ENCODE measurements around the gene ABCC11.

The ABCC11 gene

GRCh38 chr16:48146131-48146530 lies 101.2 kb downstream of the ABCC11 start:
- H3K4me1 Mint-ChIP-seq (ENCODE audit: low read depth) = no peaks in the 10 kb centered on the region
- no peak overlapping the region for H3K27ac Mint-ChIP-seq
- no peaks in the 10 kb centered on the region for H3K9me3 Mint-ChIP-seq
- H3K36me3 Mint-ChIP-seq (ENCODE audit: low read depth) = no peaks in the 10 kb centered on the region
- peaks cover 45% of the 10 kb centered on the region for H3K27me3 Mint-ChIP-seq
- H3K4me3 Mint-ChIP-seq = no peak overlapping the region

- Mint-ChIP-seq H3K9me3 (no peaks in the 10 kb centered on the region), H3K36me3 (ENCODE audit: low read depth) (no peaks in the 10 kb centered on the region), H3K27me3 (peaks cover 36% of the 10 kb centered on the region), H3K4me3 (no peak overlapping the region), H3K27ac (no peak overlapping the region), H3K4me1 (ENCODE audit: low read depth) (no peaks in the 10 kb centered on the region)
These were observed 103.4 kb downstream of the ABCC11 start for GRCh38 chr16:48143812-48144368.

GRCh38 chr16:48140821-48141220 lies 106.5 kb downstream of the ABCC11 start:
- no peak overlapping the region for H3K27ac Mint-ChIP-seq
- peaks cover 25% of the 10 kb centered on the region for H3K27me3 Mint-ChIP-seq
- H3K9me3 Mint-ChIP-seq = no peaks in the 10 kb centered on the region
- no peaks in the 10 kb centered on the region for H3K4me1 Mint-ChIP-seq (ENCODE audit: low read depth)
- H3K4me3 Mint-ChIP-seq = no peak overlapping the region
- no peaks in the 10 kb centered on the region for H3K36me3 Mint-ChIP-seq (ENCODE audit: low read depth)

GRCh38 chr16:48139517-48139916 lies 107.8 kb downstream of the ABCC11 start:
- Mint-ChIP-seq H3K4me3 (no peak overlapping the region), H3K9me3 (no peaks in the 10 kb centered on the region), H3K4me1 (ENCODE audit: low read depth) (no peaks in the 10 kb centered on the region), H3K27me3 (peaks cover 23% of the 10 kb centered on the region), H3K27ac (no peak overlapping the region), H3K36me3 (ENCODE audit: low read depth) (no peaks in the 10 kb centered on the region)

- H3K4me3 Mint-ChIP-seq = no peak overlapping the region
- H3K4me1 Mint-ChIP-seq (ENCODE audit: low read depth) = no peaks in the 10 kb centered on the region
- peaks cover 21% of the 10 kb centered on the region for H3K27me3 Mint-ChIP-seq
- H3K9me3 Mint-ChIP-seq = no peaks in the 10 kb centered on the region
- H3K27ac Mint-ChIP-seq = no peak overlapping the region
- no peaks in the 10 kb centered on the region for H3K36me3 Mint-ChIP-seq (ENCODE audit: low read depth)
These were observed 108.8 kb downstream of the ABCC11 start for GRCh38 chr16:48138543-48138942.

- Mint-ChIP-seq H3K9me3 (no peaks in the 10 kb centered on the region), H3K4me1 (ENCODE audit: low read depth) (no peaks in the 10 kb centered on the region), H3K36me3 (ENCODE audit: low read depth) (no peaks in the 10 kb centered on the region), H3K27ac (no peak overlapping the region), H3K27me3 (peaks cover 19% of the 10 kb centered on the region), H3K4me3 (no peak overlapping the region)
These were observed 109.5 kb downstream of the ABCC11 start for GRCh38 chr16:48137822-48138221.

- Mint-ChIP-seq H3K27ac (no peak overlapping the region), H3K4me3 (no peak overlapping the region), H3K36me3 (ENCODE audit: low read depth) (no peaks in the 10 kb centered on the region), H3K9me3 (no peaks in the 10 kb centered on the region), H3K27me3 (peaks cover 13% of the 10 kb centered on the region), H3K4me1 (ENCODE audit: low read depth) (no peaks in the 10 kb centered on the region)
These were observed 110.6 kb downstream of the ABCC11 start for GRCh38 chr16:48136547-48137360.

GRCh38 chr16:48133455-48134211 lies 113.7 kb downstream of the ABCC11 start:
- H3K9me3 Mint-ChIP-seq = no peaks in the 10 kb centered on the region
- H3K27me3 Mint-ChIP-seq = peaks cover 21% of the 10 kb centered on the region
- H3K4me1 Mint-ChIP-seq (ENCODE audit: low read depth) = no peaks in the 10 kb centered on the region
- no peaks in the 10 kb centered on the region for H3K36me3 Mint-ChIP-seq (ENCODE audit: low read depth)
- no peak overlapping the region for H3K27ac Mint-ChIP-seq
- no peak overlapping the region for H3K4me3 Mint-ChIP-seq

GRCh38 chr16:48132696-48133095 lies 114.6 kb downstream of the ABCC11 start:
- H3K36me3 Mint-ChIP-seq (ENCODE audit: low read depth) = no peaks in the 10 kb centered on the region
- H3K4me1 Mint-ChIP-seq (ENCODE audit: low read depth) = no peaks in the 10 kb centered on the region
- H3K27me3 Mint-ChIP-seq = peaks cover 21% of the 10 kb centered on the region
- no peak overlapping the region for H3K27ac Mint-ChIP-seq
- H3K9me3 Mint-ChIP-seq = no peaks in the 10 kb centered on the region
- no peak overlapping the region for H3K4me3 Mint-ChIP-seq

- Mint-ChIP-seq H3K9me3 (no peaks in the 10 kb centered on the region), H3K36me3 (ENCODE audit: low read depth) (no peaks in the 10 kb centered on the region), H3K4me1 (ENCODE audit: low read depth) (no peaks in the 10 kb centered on the region), H3K4me3 (no peak overlapping the region), H3K27me3 (peaks cover 21% of the 10 kb centered on the region), H3K27ac (no peak overlapping the region)
These were observed 116.0 kb downstream of the ABCC11 start for GRCh38 chr16:48131201-48131935.

GRCh38 chr16:48129926-48130325 lies 117.4 kb downstream of the ABCC11 start:
- Mint-ChIP-seq H3K27me3 (peaks cover 26% of the 10 kb centered on the region), H3K9me3 (no peaks in the 10 kb centered on the region), H3K4me1 (ENCODE audit: low read depth) (no peaks in the 10 kb centered on the region), H3K36me3 (ENCODE audit: low read depth) (no peaks in the 10 kb centered on the region), H3K27ac (no peak overlapping the region), H3K4me3 (no peak overlapping the region)

GRCh38 chr16:48128769-48129168 lies 118.6 kb downstream of the ABCC11 start:
- no peaks in the 10 kb centered on the region for H3K9me3 Mint-ChIP-seq
- no peak overlapping the region for H3K27ac Mint-ChIP-seq
- H3K36me3 Mint-ChIP-seq (ENCODE audit: low read depth) = no peaks in the 10 kb centered on the region
- H3K27me3 Mint-ChIP-seq = peaks cover 33% of the 10 kb centered on the region
- H3K4me3 Mint-ChIP-seq = no peak overlapping the region
- H3K4me1 Mint-ChIP-seq (ENCODE audit: low read depth) = peaks cover 4% of the 10 kb centered on the region

GRCh38 chr16:48126801-48127644 lies 120.3 kb downstream of the ABCC11 start:
- Mint-ChIP-seq H3K27ac (no peak overlapping the region), H3K4me3 (no peak overlapping the region), H3K4me1 (ENCODE audit: low read depth) (peaks cover 15% of the 10 kb centered on the region), H3K9me3 (no peaks in the 10 kb centered on the region), H3K27me3 (peaks cover 29% of the 10 kb centered on the region), H3K36me3 (ENCODE audit: low read depth) (no peaks in the 10 kb centered on the region)

GRCh38 chr16:48125888-48126287 lies 121.5 kb downstream of the ABCC11 start:
- no peaks in the 10 kb centered on the region for H3K36me3 Mint-ChIP-seq (ENCODE audit: low read depth)
- peaks cover 24% of the 10 kb centered on the region for H3K27me3 Mint-ChIP-seq
- no peak overlapping the region for H3K27ac Mint-ChIP-seq

More at GRCh38 chr16:48125888-48126287, 121.5 kb downstream of the ABCC11 start:
- Mint-ChIP-seq H3K9me3 (no peaks in the 10 kb centered on the region), H3K4me3 (no peak overlapping the region), H3K4me1 (ENCODE audit: low read depth) (peaks cover 15% of the 10 kb centered on the region)
